Small intestine (tissue), 7 donors: Measurements from ENCODE around the gene CPB2. TPM values are rescaled to one million over a fixed set of nuclear protein-coding genes. Genes with fewer than 3 reads are reported as not detected.

ENCODE experiments used
- DNase-seq, 2 donors: peaks; one replicate each; pipeline versions ENCODE4 v3.0.0 to v3.0.0-alpha.2; 2013
- FAIRE-seq: peaks from 2 replicates; lab custom pipeline; 2012; peaks lifted over from hg19 to GRCh38; lab: Jason Lieb, UNC
- H3K27ac ChIP-seq, 3 donors: one replicate each; pipeline ENCODE4 v1.5.1; 2013; ENCODE audit warnings: low read length in 2 of 3, mild to moderate bottlenecking in 2 of 3, control low read depth in 1 of 3, inconsistent platforms in 1 of 3, low read depth in 1 of 3, moderate library complexity in 1 of 3
- H3K27me3 ChIP-seq, 3 donors: one replicate each; pipeline ENCODE4 v1.6.1; 2013; ENCODE audit warnings: low read length in 3 of 3, inconsistent platforms in 1 of 3; ENCODE audit not compliant: control insufficient read depth in 3 of 3, insufficient read depth in 3 of 3
- H3K36me3 ChIP-seq, 3 donors: one replicate each; pipeline ENCODE4 v1.6.1; 2013; ENCODE audit warnings: low read length in 3 of 3, inconsistent platforms in 1 of 3, low read depth in 1 of 3, mild to moderate bottlenecking in 1 of 3, moderate library complexity in 1 of 3; ENCODE audit not compliant: control insufficient read depth in 3 of 3, insufficient read depth in 2 of 3
- H3K4me1 ChIP-seq, 3 donors: one replicate each; pipeline ENCODE4 v1.6.1; 2013; ENCODE audit warnings: low read length in 2 of 3, inconsistent platforms in 1 of 3, low read depth in 1 of 3, mild to moderate bottlenecking in 1 of 3, moderate library complexity in 1 of 3; ENCODE audit not compliant: control insufficient read depth in 3 of 3, insufficient read depth in 2 of 3
- H3K4me3 ChIP-seq, 3 donors: one replicate each; pipeline ENCODE4 v1.5.1; 2013; ENCODE audit warnings: low read length in 3 of 3, control low read depth in 1 of 3, inconsistent platforms in 1 of 3, low read depth in 1 of 3, mild to moderate bottlenecking in 1 of 3, moderate library complexity in 1 of 3
- H3K9me3 ChIP-seq, 2 donors: one replicate each; pipeline ENCODE4 v1.6.1; 2013; ENCODE audit warnings: low read depth in 1 of 2, low read length in 1 of 2; ENCODE audit not compliant: control insufficient read depth in 2 of 2, insufficient read depth in 1 of 2
- WGBS, 3 donors: extraction: QIAGEN DNeasy Blood & Tissue Kit; methylation state at CpG; one replicate each; pipeline ENCODE4 v1.1.7; 2013; 5-methylcytosine and 5-hydroxymethylcytosine counted together
- polyA plus RNA-seq, 4 donors: library from polyadenylated mRNA; stranded (reverse) in 3 of 4; unstranded in 1 of 4; fragments of 200-250 nt in 3 of 4; fragments of 120-200 nt in 1 of 4; gene quantifications; one replicate each; pipeline versions ENCODE4 v1.2.1 to v1.2.3, GENCODE V29; 2013
- donor health status: healthy with polysubstance abuse.
- donor health status: control.
- donor health status: control.
- donor health status: Bipolar disorder and iron deficiency.
- donor health status: healthy.

Gene CPB2
- polyA plus RNA-seq, 4 donors = 0.06 TPM; not detected in 3

DNA sequence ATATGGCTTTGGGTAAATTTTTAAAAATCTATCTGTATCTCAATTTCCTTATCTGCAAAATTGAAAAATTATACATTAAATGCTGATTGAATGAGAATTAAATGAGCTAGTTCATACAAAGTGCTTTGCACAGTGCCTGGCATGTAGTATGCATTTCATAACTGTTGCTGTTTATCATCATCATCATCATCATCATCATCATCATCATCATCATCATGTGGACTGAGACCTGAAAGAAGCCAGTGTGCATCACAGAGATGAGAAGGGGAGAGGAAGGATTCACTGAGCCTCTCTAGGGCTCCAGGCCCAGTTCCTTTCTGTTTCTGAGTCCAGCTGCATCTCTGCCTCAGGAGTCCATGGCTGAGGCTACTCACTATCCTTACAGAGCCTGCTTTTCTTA is 45.4 kb downstream of the CPB2 start:
- no peaks in the 10 kb centered on the region for H3K4me1 ChIP-seq
- FAIRE-seq = no peak

GRCh38 chr13:46058268-46058667 is 46.6 kb downstream of the CPB2 start:
- WGBS, 3 donors = 28 to 70% (median 43%) methylated on average over 3 of the region's 3 CpGs
- H3K36me3 ChIP-seq = no peaks in the 10 kb centered on the region

More for the DNA sequence above, 45.4 kb downstream of the CPB2 start:
- Histone ChIP-seq H3K27ac (no peak overlapping the region), H3K27me3 (no peaks in the 10 kb centered on the region), H3K4me3 (no peak overlapping the region), H3K36me3 (no peaks in the 10 kb centered on the region), H3K9me3 (no peaks in the 10 kb centered on the region)
- DNase-seq = no peak

GRCh38 chr13:46057256-46058015 is 47.4 kb downstream of the CPB2 start:
- Histone ChIP-seq H3K27me3 (peaks cover 0 to 3% (median 0%) of the 10 kb centered on the region in 3 donors), H3K4me1 (peaks cover 0 to 5% (median 2%) of the 10 kb centered on the region in 3 donors), H3K27ac (no peak overlapping the region), H3K9me3 (no peaks in the 10 kb centered on the region), H3K36me3 (no peaks in the 10 kb centered on the region), H3K4me3 (no peak overlapping the region)
- FAIRE-seq (no peak), DNase-seq (no peak)
- 59 to 74% (median 74%) methylated on average over 5 of the region's 5 CpGs for WGBS, 3 donors

More at GRCh38 chr13:46058268-46058667, 46.6 kb downstream of the CPB2 start:
- Histone ChIP-seq H3K27ac (no peak overlapping the region), H3K27me3 (peaks cover 0 to 3% (median 0%) of the 10 kb centered on the region in 3 donors), H3K9me3 (no peaks in the 10 kb centered on the region), H3K4me1 (peaks cover 0 to 2% (median 0%) of the 10 kb centered on the region in 3 donors), H3K4me3 (no peak overlapping the region)
- DNase-seq (no peak), FAIRE-seq (no peak)

GRCh38 chr13:46053162-46054012 is 51.4 kb downstream of the CPB2 start:
- 21 to 23% (median 21%) methylated on average over 18 of the region's 18 CpGs for WGBS, 3 donors
- DNase-seq = peak in 1 of 2 donors; percentile 18

DNA sequence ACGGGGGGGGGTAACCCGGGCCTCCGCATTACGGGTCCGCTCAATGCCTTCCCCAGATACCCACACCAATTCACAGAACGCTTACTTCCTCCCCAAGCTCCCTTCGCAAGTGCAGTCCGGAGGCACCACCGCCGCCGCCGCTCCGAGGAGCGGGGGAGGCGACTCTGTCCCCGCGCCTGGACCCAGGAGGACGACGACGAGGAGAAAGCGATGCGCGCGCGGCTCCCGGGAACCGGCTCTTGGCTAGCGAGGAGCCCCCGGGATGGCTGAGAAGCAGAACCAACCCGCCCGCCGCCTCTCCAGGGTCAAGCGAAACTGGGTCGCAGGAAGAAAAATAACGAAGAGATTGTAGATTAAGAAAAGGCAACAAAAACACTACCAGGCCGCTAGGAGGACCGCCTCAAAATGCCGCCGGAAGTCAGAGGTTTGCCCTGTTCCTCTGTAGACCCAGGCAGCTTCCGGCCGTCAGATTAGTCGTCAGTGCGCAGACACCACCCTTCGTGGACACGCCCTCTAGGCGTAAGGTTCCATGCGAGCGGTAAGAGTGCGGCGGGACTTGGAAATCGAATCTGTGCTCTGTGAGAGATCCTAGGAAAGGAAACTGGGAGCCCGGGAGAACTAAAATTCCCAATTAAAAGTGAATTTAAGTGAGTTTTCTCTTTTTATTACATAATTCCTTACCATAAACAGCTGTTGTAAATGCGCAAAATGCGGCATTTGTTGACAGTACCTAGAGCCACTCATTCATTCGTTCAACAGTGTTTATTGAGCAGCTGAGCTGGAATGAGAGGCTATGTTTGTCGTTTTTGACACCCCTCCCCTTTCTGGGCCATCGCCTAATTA is 52.3 kb downstream of the CPB2 start, which contains the start of gene ZC3H13:
Gene ZC3H13, minus strand, starts transcription at position 428 of the 843 bp plus-strand sequence. CDS start 7,239 bp downstream, outside the sequence.
- H3K27me3 ChIP-seq = peaks cover 0 to 3% (median 0%) of the 10 kb centered on the region in 3 donors
- WGBS, 3 donors = 0% methylated on average over 55 to 57 of the region's 57 CpGs
- no peaks in the 10 kb centered on the region for H3K9me3 ChIP-seq
- H3K36me3 ChIP-seq = no peaks in the 10 kb centered on the region
- H3K27ac ChIP-seq = peak within 1 kb of the TSS; percentile 90 to 97 (median 96)
- DNase-seq = peak; percentile 96 to 97
- H3K4me3 ChIP-seq = peak within 1 kb of the TSS; percentile 86 to 90 (median 89)
- peaks cover 2 to 5% (median 2%) of the 10 kb centered on the region in 3 donors for H3K4me1 ChIP-seq
- FAIRE-seq = peak; percentile 61

More at GRCh38 chr13:46053162-46054012, 51.4 kb downstream of the CPB2 start:
- peak overlapping the region in 2 of 3 donors; percentile 90 to 97 for H3K27ac ChIP-seq
- no peak for FAIRE-seq
- no peaks in the 10 kb centered on the region for H3K9me3 ChIP-seq
- H3K36me3 ChIP-seq = no peaks in the 10 kb centered on the region
- H3K27me3 ChIP-seq = peaks cover 0 to 3% (median 0%) of the 10 kb centered on the region in 3 donors
- H3K4me3 ChIP-seq = peak overlapping the region; percentile 42 to 90 (median 86)
- H3K4me1 ChIP-seq = peaks cover 2 to 5% (median 2%) of the 10 kb centered on the region in 3 donors

GRCh38 chr13:46051968-46052318 is 52.9 kb downstream of the CPB2 start:
- WGBS, 3 donors = 0 to 1% (median 1%) methylated on average over 7 of the region's 7 CpGs
- no peak for FAIRE-seq
- peak overlapping the region; percentile 90 to 97 (median 96) for H3K27ac ChIP-seq

DNA sequence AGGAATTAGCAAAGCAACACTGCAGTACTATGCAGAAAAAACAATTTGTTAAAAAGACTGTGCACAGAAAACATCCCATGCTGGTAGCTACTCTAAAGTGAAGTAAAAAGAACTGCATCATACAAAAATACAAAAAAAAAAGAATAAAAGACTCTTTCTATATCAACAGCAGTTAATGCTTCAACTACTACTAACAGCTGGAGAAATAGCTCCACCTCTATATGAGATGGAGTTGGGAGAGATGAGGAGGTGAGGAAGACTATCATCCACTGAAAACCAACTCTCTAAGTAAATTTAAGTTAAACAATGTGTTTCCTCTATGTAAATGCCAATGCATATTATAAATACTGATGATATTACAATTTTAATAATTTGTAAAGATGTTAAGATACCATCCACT is 54.1 kb downstream of the CPB2 start:
- FAIRE-seq (no peak), DNase-seq (no peak)
- Histone ChIP-seq H3K9me3 (no peaks in the 10 kb centered on the region), H3K27me3 (peaks cover 0 to 3% (median 0%) of the 10 kb centered on the region in 3 donors), H3K36me3 (no peaks in the 10 kb centered on the region), H3K27ac (no peak overlapping the region), H3K4me1 (peaks cover 2 to 5% (median 2%) of the 10 kb centered on the region in 3 donors), H3K4me3 (no peak overlapping the region)

More at GRCh38 chr13:46051968-46052318, 52.9 kb downstream of the CPB2 start:
- no peaks in the 10 kb centered on the region for H3K36me3 ChIP-seq
- H3K9me3 ChIP-seq = no peaks in the 10 kb centered on the region
- DNase-seq = no peak
- peaks cover 0 to 3% (median 0%) of the 10 kb centered on the region in 3 donors for H3K27me3 ChIP-seq
- H3K4me1 ChIP-seq = peaks cover 2 to 5% (median 2%) of the 10 kb centered on the region in 3 donors
- peak overlapping the region; percentile 86 to 90 (median 89) for H3K4me3 ChIP-seq
